GM11168 (cell line): ENCODE results near the gene ATP8A2.
"Not testable (repeated sequence)": the region's sequence is repeated elsewhere in the genome, so short reads cannot be mapped to it uniquely, and the experiment has no call there.

Experiments used
- in situ Hi-C: fragments of 300-500 bp; cut with MboI; formaldehyde crosslinking; loops from one replicate; pipeline ENCODE4 v1.12.0; 2022; ENCODE audit warnings: low sequenced_read_pairs; ENCODE audit not compliant: unreplicated experiment

The ATP8A2 gene

GRCh38 chr13:25923217-25924085, 551.7 kb downstream of the ATP8A2 start:
- in situ Hi-C loops: no loop called here

GRCh38 chr13:25927363-25927762, 555.6 kb downstream of the ATP8A2 start:
- in situ Hi-C loops: no loop called here

- in situ Hi-C loops: no loop called here
These were observed 556.2 kb downstream of the ATP8A2 start for GRCh38 chr13:25927932-25928331.

- in situ Hi-C loops: no loop called here
These were observed 557.2 kb downstream of the ATP8A2 start for GRCh38 chr13:25928941-25929505.

- in situ Hi-C loops: no loop called here
These were observed 558.0 kb downstream of the ATP8A2 start for GRCh38 chr13:25929816-25930215.

GRCh38 chr13:25930653-25931052, 558.9 kb downstream of the ATP8A2 start:
- in situ Hi-C loops: no loop called here

GRCh38 chr13:25932365-25932764, 560.6 kb downstream of the ATP8A2 start:
- in situ Hi-C loops: no loop called here

- in situ Hi-C loops: no loop called here
These were observed 561.7 kb downstream of the ATP8A2 start for GRCh38 chr13:25933520-25933919.

- in situ Hi-C loops: no loop called here
These were observed 562.4 kb downstream of the ATP8A2 start for GRCh38 chr13:25934127-25934526.

GRCh38 chr13:25939961-25940687, 568.4 kb downstream of the ATP8A2 start:
- in situ Hi-C loops: no loop called here

- in situ Hi-C loops: no loop called here
These were observed 571.3 kb downstream of the ATP8A2 start for GRCh38 chr13:25943081-25943480.

GRCh38 chr13:25943658-25944057, 571.9 kb downstream of the ATP8A2 start:
- in situ Hi-C loops: no loop called here

GRCh38 chr13:25945596-25945995, 573.8 kb downstream of the ATP8A2 start:
- in situ Hi-C loops: no loop called here

- in situ Hi-C loops: no loop called here
These were observed 574.5 kb downstream of the ATP8A2 start for GRCh38 chr13:25946321-25946720.

GRCh38 chr13:25948910-25949309, 577.1 kb downstream of the ATP8A2 start:
- in situ Hi-C loops: no loop called here

GRCh38 chr13:25951831-25952230, 580.1 kb downstream of the ATP8A2 start:
- in situ Hi-C loops: no loop called here

- in situ Hi-C loops: not testable (repeated sequence)
These were observed 582.3 kb downstream of the ATP8A2 start for GRCh38 chr13:25954080-25954479.

- in situ Hi-C loops: not testable (repeated sequence)
These were observed 583.2 kb downstream of the ATP8A2 start for GRCh38 chr13:25954943-25955342.

GRCh38 chr13:25958986-25959385, 587.2 kb downstream of the ATP8A2 start:
- in situ Hi-C loops: no loop called here

GRCh38 chr13:25961294-25961693, 589.5 kb downstream of the ATP8A2 start:
- in situ Hi-C loops: no loop called here

GRCh38 chr13:25963674-25964073, 591.9 kb downstream of the ATP8A2 start:
- in situ Hi-C loops: no loop called here
